Kidney epithelial cell (primary cell): ENCODE data around the gene MFN2. TPM values are rescaled to one million over a fixed set of nuclear protein-coding genes. Genes with fewer than 3 reads are reported as not detected.
"Not testable (repeated sequence)": the region's sequence is repeated elsewhere in the genome, so short reads cannot be mapped to it uniquely, and the experiment has no call there.

ENCODE experiments used
- DNase-seq: peaks from one replicate; pipeline ENCODE4 v3.0.0-alpha.2; 2010; ENCODE audit warnings: low read depth
- H3K27me3 ChIP-seq: 2 replicates; pipeline ENCODE4 v1.6.0; 2011; ENCODE audit warnings: low read length; ENCODE audit not compliant: control insufficient read depth, insufficient read depth
- H3K36me3 ChIP-seq: 2 replicates; pipeline ENCODE4 v1.5.1; 2011; ENCODE audit warnings: low read length; ENCODE audit not compliant: control insufficient read depth, insufficient read depth
- H3K4me3 ChIP-seq: 2 replicates; pipeline ENCODE4 v1.5.1; 2011; ENCODE audit warnings: low read depth, mild to moderate bottlenecking, control low read depth, low read length
- CTCF ChIP-seq: IDR thresholded peaks from 2 replicates; pipeline ENCODE4 v1.5.1; 2011; ENCODE audit warnings: mild to moderate bottlenecking, moderate library complexity, low read length, control low read depth, inconsistent platforms; ENCODE audit not compliant: insufficient read depth, poor library complexity, severe bottlenecking
- total RNA-seq: library from RNA; depleted of rRNA; stranded (reverse); fragments of >200 nt; gene quantifications from 2 replicates; pipeline ENCODE4 v1.2.3, GENCODE V29; 2015

Gene MFN2
- total RNA-seq, 1 donor from 2014 or later: 78.2 TPM

GRCh38 chr1:12005488-12006166 lies 25.4 kb downstream of the MFN2 start:
- no peak for DNase-seq
- peaks cover 10% of the 10 kb centered on the region for H3K36me3 ChIP-seq
- no peaks in the 10 kb centered on the region for H3K27me3 ChIP-seq
- TF ChIP-seq CTCF: no peak
- no peak overlapping the region for H3K4me3 ChIP-seq

DNA sequence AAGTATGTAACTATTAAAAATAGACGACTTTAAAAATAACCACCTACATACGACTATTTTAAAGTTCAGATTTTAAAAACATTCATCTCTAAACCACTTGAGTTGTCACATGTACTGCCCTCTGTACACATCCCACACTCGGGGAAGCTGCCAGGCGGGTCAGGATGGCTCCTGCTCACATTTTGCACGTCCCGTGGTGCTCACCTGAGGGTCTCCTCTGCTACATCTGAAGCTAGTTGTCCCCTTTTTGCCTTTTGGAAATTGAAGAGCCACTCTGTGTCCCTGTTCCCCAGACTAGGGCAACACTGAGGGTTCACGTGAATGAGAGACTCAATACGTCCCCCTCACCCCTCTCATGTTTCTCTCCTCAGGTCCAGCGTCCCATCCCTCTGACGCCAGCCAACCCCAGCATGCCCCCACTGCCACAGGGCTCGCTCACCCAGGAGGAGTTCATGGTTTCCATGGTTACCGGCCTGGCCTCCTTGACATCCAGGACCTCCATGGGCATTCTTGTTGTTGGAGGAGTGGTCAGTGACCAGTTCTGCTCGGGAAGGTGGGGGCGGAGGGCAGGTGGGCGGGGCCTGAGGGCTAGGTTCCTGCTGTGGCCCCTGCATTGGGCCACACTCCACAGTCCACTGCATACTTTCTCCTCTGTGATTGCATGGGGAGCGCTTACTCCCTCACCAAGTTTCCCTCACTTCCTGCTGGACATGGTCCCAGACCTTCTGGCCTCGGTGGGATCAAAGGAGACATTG lies 26.1 kb downstream of the MFN2 start:
- DNase-seq: no peak
- TF ChIP-seq CTCF: no peak
- H3K36me3 ChIP-seq: peaks cover 10% of the 10 kb centered on the region
- no peaks in the 10 kb centered on the region for H3K27me3 ChIP-seq
- no peak overlapping the region for H3K4me3 ChIP-seq

GRCh38 chr1:12007204-12007603 lies 27.0 kb downstream of the MFN2 start:
- Histone ChIP-seq H3K36me3 (peaks cover 9% of the 10 kb centered on the region), H3K4me3 (no peak overlapping the region), H3K27me3 (no peaks in the 10 kb centered on the region)
- TF ChIP-seq CTCF: no peak
- DNase-seq: no peak

GRCh38 chr1:12008355-12008754 lies 28.1 kb downstream of the MFN2 start:
- not testable (repeated sequence) for DNase-seq, H3K27me3 ChIP-seq, H3K36me3 ChIP-seq, H3K4me3 ChIP-seq

GRCh38 chr1:12009318-12009947 lies 29.2 kb downstream of the MFN2 start:
- TF ChIP-seq CTCF: no peak
- DNase-seq: no peak

DNA sequence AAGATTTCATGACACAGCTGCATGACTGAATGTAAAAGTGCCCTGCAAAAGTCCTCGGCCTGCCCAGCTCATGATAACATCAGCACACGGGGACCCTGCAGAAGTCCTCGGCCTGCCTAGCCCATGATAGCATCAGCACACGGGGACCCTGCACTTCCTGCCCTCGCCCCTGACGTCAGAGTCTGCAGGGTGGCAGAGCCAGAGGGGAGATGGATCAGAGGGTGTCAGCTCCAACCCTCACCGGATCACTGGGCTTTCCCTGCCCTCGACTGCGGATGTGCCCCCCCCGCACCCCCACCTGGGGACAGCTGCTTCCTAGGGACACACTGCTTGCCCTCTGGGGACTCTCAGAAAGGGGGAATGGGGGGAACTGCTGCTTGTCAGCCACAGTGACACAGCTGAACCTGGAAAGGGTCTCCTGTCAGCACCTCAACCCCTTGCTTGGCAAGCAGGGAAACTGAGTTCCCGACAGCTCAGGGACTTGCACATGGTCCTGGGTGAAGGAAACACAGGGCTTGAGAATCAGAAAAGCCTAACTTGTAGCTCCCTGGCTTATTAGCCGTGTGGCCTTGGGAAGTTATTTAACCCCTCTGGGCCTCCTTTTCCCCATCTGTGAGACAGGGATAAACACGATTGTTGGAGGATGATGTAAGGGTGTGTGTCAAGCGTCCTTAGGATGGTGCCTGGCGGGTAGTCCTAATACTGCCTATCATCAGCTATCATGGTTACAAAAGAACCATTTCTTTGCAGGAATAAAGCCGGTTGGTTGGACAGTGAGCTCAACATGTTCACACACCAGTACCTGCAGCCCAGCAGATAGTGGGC lies 30.7 kb downstream of the MFN2 start:
- no peak for TF ChIP-seq CTCF
- Histone ChIP-seq H3K27me3 (no peaks in the 10 kb centered on the region), H3K4me3 (no peak overlapping the region), H3K36me3 (peaks cover 9% of the 10 kb centered on the region)
- no peak for DNase-seq

More at GRCh38 chr1:12009318-12009947, 29.2 kb downstream of the MFN2 start:
- Histone ChIP-seq H3K36me3 (peaks cover 9% of the 10 kb centered on the region), H3K27me3 (no peaks in the 10 kb centered on the region), H3K4me3 (no peak overlapping the region)
